ENCODE data around the gene GIMAP6.
"Not testable (repeated sequence)": the region's sequence is repeated elsewhere in the genome, so short reads cannot be mapped to it uniquely, and the experiment has no call there.

DNA sequence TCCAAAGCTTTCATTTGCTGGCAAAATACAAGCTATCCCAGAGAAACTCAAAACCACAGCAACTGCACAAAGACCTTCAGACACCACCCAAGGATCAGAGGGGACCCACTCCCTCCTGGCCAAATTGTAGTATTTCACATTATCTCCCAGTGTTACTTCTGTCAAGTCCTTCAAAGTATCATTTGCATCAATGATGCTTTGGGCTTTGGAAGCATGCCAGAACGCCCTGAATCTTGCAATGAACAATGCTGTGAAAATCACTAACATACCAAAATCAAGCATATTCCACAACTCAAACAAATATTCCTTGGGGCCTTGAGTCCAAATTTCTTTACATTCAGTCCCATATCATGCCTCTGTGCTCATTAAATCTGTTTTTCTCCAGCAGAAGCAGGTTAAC, 17.8 kb downstream of the GIMAP6 start:
- TF ChIP-seq ARNTL (CRISPR knock-in tag; IDR thresholded peaks at IDR 0.05; ENCODE audit: borderline replicate concordance, low read depth); OSR1 (CRISPR knock-in tag; IDR thresholded peaks at IDR 0.05); ZNF565 (CRISPR knock-in tag; conservative IDR thresholded peaks at IDR 0.05; ENCODE audit: low read depth); TOX (CRISPR knock-in tag; IDR thresholded peaks at IDR 0.05; ENCODE audit: borderline replicate concordance); ZFP3 (CRISPR knock-in tag; IDR thresholded peaks at IDR 0.05); ZNF70 (CRISPR knock-in tag; IDR thresholded peaks at IDR 0.05); CSDC2 (CRISPR knock-in tag; IDR thresholded peaks at IDR 0.05); TCF4 (CRISPR knock-in tag; IDR thresholded peaks at IDR 0.05; ENCODE audit: borderline replicate concordance): not testable (repeated sequence)
- TF ChIP-seq, protein P1, sequence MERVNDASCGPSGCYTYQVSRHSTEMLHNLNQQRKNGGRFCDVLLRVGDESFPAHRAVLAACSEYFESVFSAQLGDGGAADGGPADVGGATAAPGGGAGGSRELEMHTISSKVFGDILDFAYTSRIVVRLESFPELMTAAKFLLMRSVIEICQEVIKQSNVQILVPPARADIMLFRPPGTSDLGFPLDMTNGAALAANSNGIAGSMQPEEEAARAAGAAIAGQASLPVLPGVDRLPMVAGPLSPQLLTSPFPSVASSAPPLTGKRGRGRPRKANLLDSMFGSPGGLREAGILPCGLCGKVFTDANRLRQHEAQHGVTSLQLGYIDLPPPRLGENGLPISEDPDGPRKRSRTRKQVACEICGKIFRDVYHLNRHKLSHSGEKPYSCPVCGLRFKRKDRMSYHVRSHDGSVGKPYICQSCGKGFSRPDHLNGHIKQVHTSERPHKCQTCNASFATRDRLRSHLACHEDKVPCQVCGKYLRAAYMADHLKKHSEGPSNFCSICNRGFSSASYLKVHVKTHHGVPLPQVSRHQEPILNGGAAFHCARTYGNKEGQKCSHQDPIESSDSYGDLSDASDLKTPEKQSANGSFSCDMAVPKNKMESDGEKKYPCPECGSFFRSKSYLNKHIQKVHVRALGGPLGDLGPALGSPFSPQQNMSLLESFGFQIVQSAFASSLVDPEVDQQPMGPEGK (CRISPR knock-in tag; IDR thresholded peaks at IDR 0.05; ENCODE audit: borderline replicate concordance) = not testable (repeated sequence)
- TF ChIP-seq, protein P2, sequence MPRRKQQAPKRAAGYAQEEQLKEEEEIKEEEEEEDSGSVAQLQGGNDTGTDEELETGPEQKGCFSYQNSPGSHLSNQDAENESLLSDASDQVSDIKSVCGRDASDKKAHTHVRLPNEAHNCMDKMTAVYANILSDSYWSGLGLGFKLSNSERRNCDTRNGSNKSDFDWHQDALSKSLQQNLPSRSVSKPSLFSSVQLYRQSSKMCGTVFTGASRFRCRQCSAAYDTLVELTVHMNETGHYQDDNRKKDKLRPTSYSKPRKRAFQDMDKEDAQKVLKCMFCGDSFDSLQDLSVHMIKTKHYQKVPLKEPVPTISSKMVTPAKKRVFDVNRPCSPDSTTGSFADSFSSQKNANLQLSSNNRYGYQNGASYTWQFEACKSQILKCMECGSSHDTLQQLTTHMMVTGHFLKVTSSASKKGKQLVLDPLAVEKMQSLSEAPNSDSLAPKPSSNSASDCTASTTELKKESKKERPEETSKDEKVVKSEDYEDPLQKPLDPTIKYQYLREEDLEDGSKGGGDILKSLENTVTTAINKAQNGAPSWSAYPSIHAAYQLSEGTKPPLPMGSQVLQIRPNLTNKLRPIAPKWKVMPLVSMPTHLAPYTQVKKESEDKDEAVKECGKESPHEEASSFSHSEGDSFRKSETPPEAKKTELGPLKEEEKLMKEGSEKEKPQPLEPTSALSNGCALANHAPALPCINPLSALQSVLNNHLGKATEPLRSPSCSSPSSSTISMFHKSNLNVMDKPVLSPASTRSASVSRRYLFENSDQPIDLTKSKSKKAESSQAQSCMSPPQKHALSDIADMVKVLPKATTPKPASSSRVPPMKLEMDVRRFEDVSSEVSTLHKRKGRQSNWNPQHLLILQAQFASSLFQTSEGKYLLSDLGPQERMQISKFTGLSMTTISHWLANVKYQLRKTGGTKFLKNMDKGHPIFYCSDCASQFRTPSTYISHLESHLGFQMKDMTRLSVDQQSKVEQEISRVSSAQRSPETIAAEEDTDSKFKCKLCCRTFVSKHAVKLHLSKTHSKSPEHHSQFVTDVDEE (CRISPR knock-in tag; IDR thresholded peaks at IDR 0.05) = not testable (repeated sequence)
- TF ChIP-seq, protein P3, sequence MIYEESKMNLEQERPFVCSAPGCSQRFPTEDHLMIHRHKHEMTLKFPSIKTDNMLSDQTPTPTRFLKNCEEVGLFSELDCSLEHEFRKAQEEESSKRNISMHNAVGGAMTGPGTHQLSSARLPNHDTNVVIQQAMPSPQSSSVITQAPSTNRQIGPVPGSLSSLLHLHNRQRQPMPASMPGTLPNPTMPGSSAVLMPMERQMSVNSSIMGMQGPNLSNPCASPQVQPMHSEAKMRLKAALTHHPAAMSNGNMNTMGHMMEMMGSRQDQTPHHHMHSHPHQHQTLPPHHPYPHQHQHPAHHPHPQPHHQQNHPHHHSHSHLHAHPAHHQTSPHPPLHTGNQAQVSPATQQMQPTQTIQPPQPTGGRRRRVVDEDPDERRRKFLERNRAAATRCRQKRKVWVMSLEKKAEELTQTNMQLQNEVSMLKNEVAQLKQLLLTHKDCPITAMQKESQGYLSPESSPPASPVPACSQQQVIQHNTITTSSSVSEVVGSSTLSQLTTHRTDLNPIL (CRISPR knock-in tag; IDR thresholded peaks at IDR 0.05; ENCODE audit: low read depth) = not testable (repeated sequence)
